ENCODE results near the gene TRAF3. TPM values are rescaled to one million over a fixed set of nuclear protein-coding genes. Genes with fewer than 3 reads are reported as not detected.

The TRAF3 gene
- total RNA-seq, 2 donors from 2014 or later = 20.8 to 26.0 TPM

GRCh38 chr14:102920998-102921304 lies 143.7 kb downstream of the TRAF3 start:
- TF ChIP-seq CTCF (IDR thresholded peaks at IDR 0.05) = no peak

GRCh38 chr14:102922490-102923200 lies 145.4 kb downstream of the TRAF3 start, which contains the start of gene AMN:
TSS of gene AMN (plus strand) at chr14:102922663. CDS start at chr14:102922689, 26 bp downstream.
- Histone ChIP-seq H3K9ac (ENCODE audit: low read depth in 2 of 2, low read length in 2 of 2) (peak within 1 kb of the TSS; percentile 79 to 89), H3K4me3 (peak within 1 kb of the TSS; percentile 42), H3K4me1 (no peaks in the 10 kb centered on the region), H3K27ac (peak within 1 kb of the TSS; percentile 59), H3K36me3 (no peaks in the 10 kb centered on the region), H3K27me3 (peaks cover 4% of the 10 kb centered on the region), H3K9me3 (no peaks in the 10 kb centered on the region)
- no peak for TF ChIP-seq CTCF (IDR thresholded peaks at IDR 0.05)
- intact Hi-C loops (cut with DNase I) = no loop called here
- DNase-seq = peak; percentile 90

More at GRCh38 chr14:102920998-102921304, 143.7 kb downstream of the TRAF3 start:
- peaks cover 4% of the 10 kb centered on the region for H3K27me3 ChIP-seq
- intact Hi-C loops (cut with DNase I) = no loop called here
- no peaks in the 10 kb centered on the region for H3K36me3 ChIP-seq
- no peaks in the 10 kb centered on the region for H3K4me1 ChIP-seq
- no peak overlapping the region for H3K9ac ChIP-seq (ENCODE audit: low read depth in 2 of 2, low read length in 2 of 2)
- no peak overlapping the region for H3K4me3 ChIP-seq
- no peak overlapping the region for H3K27ac ChIP-seq
- no peaks in the 10 kb centered on the region for H3K9me3 ChIP-seq
- DNase-seq = no peak

GRCh38 chr14:102923201-102923924 lies 146.1 kb downstream of the TRAF3 start:
- H3K27ac ChIP-seq = peak overlapping the region; percentile 59
- H3K27me3 ChIP-seq = peaks cover 4% of the 10 kb centered on the region
- no peaks in the 10 kb centered on the region for H3K4me1 ChIP-seq
- peak; percentile 45 for DNase-seq
- no peaks in the 10 kb centered on the region for H3K36me3 ChIP-seq
- intact Hi-C loops (cut with DNase I) = no loop called here
- H3K9me3 ChIP-seq = no peaks in the 10 kb centered on the region
- peak overlapping the region; percentile 42 for H3K4me3 ChIP-seq
- H3K9ac ChIP-seq (ENCODE audit: low read depth in 2 of 2, low read length in 2 of 2) = peak overlapping the region; percentile 79 to 89
- no peak for TF ChIP-seq CTCF (IDR thresholded peaks at IDR 0.05)

- H3K27me3 ChIP-seq = peaks cover 4% of the 10 kb centered on the region
- H3K4me1 ChIP-seq = peaks cover 4% of the 10 kb centered on the region
- H3K4me3 ChIP-seq = peak overlapping the region; percentile 42
- H3K9ac ChIP-seq (ENCODE audit: low read depth in 2 of 2, low read length in 2 of 2) = peak overlapping the region; percentile 79 to 89
- no peak overlapping the region for H3K27ac ChIP-seq
- no peaks in the 10 kb centered on the region for H3K9me3 ChIP-seq
- H3K36me3 ChIP-seq = no peaks in the 10 kb centered on the region
- TF ChIP-seq CTCF (IDR thresholded peaks at IDR 0.05) = no peak
- DNase-seq = peak; percentile 56
- intact Hi-C loops (cut with DNase I) = no loop called here
Observed at GRCh38 chr14:102923925-102924486, 146.8 kb downstream of the TRAF3 start.

- H3K9ac ChIP-seq (ENCODE audit: low read depth in 2 of 2, low read length in 2 of 2) = peak overlapping the region in 1 of 2 donors; percentile 89
- DNase-seq = no peak
- peaks cover 13% of the 10 kb centered on the region for H3K27me3 ChIP-seq
- intact Hi-C loops (cut with DNase I) = no loop called here
- no peak overlapping the region for H3K27ac ChIP-seq
- H3K4me3 ChIP-seq = no peak overlapping the region
- no peaks in the 10 kb centered on the region for H3K36me3 ChIP-seq
- peaks cover 8% of the 10 kb centered on the region for H3K4me1 ChIP-seq
- H3K9me3 ChIP-seq = no peaks in the 10 kb centered on the region
- TF ChIP-seq CTCF (IDR thresholded peaks at IDR 0.05) = no peak
Observed at GRCh38 chr14:102924632-102925588, 147.7 kb downstream of the TRAF3 start.
